GM23338 (cell line): Measurements from ENCODE around the gene TRIM15.

Experiments
- EZH2phosphoT487 ChIP-seq: fragments of 200-600 bp; sonication (generic); IDR thresholded peaks from one replicate; pipeline ENCODE4 v1.8.1; 2018; ENCODE audit warnings: antibody characterized with exemption; ENCODE audit not compliant: unreplicated experiment
- TF ChIP-seq, protein P1 (sequence below), 2 experiments: fragments of 200-600 bp in 1 of 2; sonication (generic) in 1 of 2; conservative IDR thresholded peaks; 2 replicates each; pipeline versions ENCODE4 v1.5.1 to v1.6.1; 2016 to 2017; ENCODE audit warnings: antibody characterized with exemption in 2 of 2, low read depth in 2 of 2, mild to moderate bottlenecking in 2 of 2, moderate library complexity in 1 of 2

DNA sequence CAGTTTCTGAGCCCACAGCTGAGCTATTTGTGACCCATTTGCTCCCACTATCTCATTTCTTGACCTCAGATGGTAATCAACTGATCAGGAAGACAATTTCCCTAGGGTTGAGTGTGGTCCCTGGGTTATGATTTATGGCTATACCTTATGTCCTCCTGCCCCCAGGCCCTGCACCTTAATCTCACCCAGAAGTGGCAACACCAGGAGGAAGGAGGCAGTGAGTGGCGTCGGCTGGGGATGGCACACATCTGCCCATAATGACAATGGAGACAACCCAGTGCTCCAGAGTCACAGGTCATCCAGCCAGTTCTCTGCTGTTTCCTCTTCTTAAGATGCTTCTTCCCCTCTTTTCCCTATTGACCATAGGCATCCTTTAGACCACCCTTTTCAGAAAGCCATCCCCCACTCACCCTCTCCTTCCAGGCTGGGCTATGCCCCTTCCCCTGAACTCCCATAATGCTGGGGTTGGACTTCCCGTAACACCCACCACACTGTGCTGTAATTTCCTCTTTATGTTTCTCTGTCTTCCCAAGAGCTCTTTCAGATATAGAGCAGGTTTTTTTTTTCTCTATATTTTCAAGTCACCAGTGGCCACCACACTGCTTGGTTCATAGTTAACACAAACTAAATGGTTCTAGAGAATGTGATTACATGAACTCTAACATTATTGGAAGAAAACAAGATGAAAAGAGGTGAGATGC lies 10.3 kb upstream of the TRIM15 start:
- TF ChIP-seq, protein P1, sequence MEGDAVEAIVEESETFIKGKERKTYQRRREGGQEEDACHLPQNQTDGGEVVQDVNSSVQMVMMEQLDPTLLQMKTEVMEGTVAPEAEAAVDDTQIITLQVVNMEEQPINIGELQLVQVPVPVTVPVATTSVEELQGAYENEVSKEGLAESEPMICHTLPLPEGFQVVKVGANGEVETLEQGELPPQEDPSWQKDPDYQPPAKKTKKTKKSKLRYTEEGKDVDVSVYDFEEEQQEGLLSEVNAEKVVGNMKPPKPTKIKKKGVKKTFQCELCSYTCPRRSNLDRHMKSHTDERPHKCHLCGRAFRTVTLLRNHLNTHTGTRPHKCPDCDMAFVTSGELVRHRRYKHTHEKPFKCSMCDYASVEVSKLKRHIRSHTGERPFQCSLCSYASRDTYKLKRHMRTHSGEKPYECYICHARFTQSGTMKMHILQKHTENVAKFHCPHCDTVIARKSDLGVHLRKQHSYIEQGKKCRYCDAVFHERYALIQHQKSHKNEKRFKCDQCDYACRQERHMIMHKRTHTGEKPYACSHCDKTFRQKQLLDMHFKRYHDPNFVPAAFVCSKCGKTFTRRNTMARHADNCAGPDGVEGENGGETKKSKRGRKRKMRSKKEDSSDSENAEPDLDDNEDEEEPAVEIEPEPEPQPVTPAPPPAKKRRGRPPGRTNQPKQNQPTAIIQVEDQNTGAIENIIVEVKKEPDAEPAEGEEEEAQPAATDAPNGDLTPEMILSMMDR (conservative IDR thresholded peaks at IDR 0.05; ENCODE audit: low read depth in 2 of 2): no peak
- no peak for TF ChIP-seq EZH2phosphoT487
